Gastroesophageal sphincter (tissue), 3 donors: ENCODE measurements around the gene MYADML2.

Experiments
- CTCF ChIP-seq, 4 experiments: fragments of 200-600 bp in 2 of 4; fragments of 450-650 bp in 2 of 4; sonication (generic) in 1 of 4; IDR thresholded peaks; one replicate each; pipeline ENCODE4 v1.5.1; 2017 to 2019; ENCODE audit warnings: antibody characterized with exemption in 4 of 4, mild to moderate bottlenecking in 2 of 4, moderate library complexity in 2 of 4
- EP300 ChIP-seq: sonication (generic); formaldehyde crosslinking; IDR thresholded peaks from one replicate; pipeline ENCODE4 v1.6.1; 2017; ENCODE audit warnings: antibody characterized with exemption, mild to moderate bottlenecking
- POLR2A ChIP-seq, 2 donors: fragments of 450-650 bp; IDR thresholded peaks; one replicate each; pipeline ENCODE4 v1.6.1; 2017; ENCODE audit warnings: antibody characterized with exemption in 2 of 2, mild to moderate bottlenecking in 2 of 2, moderate library complexity in 1 of 2

- TF ChIP-seq POLR2A (IDR thresholded peaks at IDR 0.05) (no peak), CTCF (IDR thresholded peaks at IDR 0.05) (no peak), EP300 (no peak)
Measured at GRCh38 chr17:81903896-81904599, 43.0 kb downstream of the MYADML2 start.
